ENCODE measurements around the gene SPEM2. TPM values are rescaled to one million over a fixed set of nuclear protein-coding genes. Genes with fewer than 3 reads are reported as not detected.
A peak's percentile ranks its signal among the peaks of the same experiment; 100 is the strongest.

The SPEM2 gene
- total RNA-seq, 8 experiments from 2014 or later: 0.24 to 0.43 (median 0.40) TPM; not detected in 5

DNA sequence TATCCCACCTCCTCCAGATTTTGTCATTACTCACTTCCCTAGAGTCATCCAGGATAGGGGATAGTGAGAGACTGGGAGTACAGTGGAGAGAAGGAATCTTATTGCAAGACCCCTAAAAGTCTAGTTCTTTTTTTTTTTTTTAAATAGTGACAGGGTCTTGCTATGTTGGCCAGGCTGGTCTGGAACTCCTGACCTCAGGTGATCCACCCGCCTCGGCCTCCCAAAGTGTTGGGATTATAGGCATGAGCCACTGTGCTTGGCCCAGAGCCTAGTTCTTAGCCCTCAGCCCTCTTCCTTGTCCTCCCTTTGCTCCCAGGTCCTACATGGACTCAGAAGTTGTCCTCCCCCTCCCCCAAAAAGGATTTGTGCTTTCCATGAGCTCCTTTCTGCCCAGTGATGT is 16.7 kb downstream of the SPEM2 start:
- ATAC-seq (replicated peaks in 6 of 8): no peak
- H3K4me3 ChIP-seq: no peak overlapping the region
- in situ Hi-C loops (cut with MboI; ENCODE audit: low pct_unique_long_range_greater_than_20kb in 2 of 9, low sequenced_read_pairs in 9 of 9, unreplicated experiment in 9 of 9): no loop called here
- no peak overlapping the region for H3K27ac ChIP-seq
- 79 to 93% (median 86%) methylated on average over 2 of the region's 2 CpGs; no CpG with 5 or more reads in 6 of the 10 experiments for WGBS, 10 experiments
- peaks cover 20 to 38% of the 10 kb centered on the region in 2 donors for H3K4me1 ChIP-seq (replicated peaks in 1 of 2)

- WGBS, 10 experiments: 47 to 100% (median 95%) methylated on average over 2 to 7 of the region's 7 CpGs
- no peak overlapping the region for H3K4me3 ChIP-seq
- no peak for ATAC-seq (replicated peaks in 6 of 8)
- H3K27ac ChIP-seq: no peak overlapping the region
- H3K4me1 ChIP-seq (replicated peaks in 1 of 2): peaks cover 14 to 29% of the 10 kb centered on the region in 2 donors
- in situ Hi-C loops (cut with MboI; ENCODE audit: low pct_unique_long_range_greater_than_20kb in 2 of 9, low sequenced_read_pairs in 9 of 9, unreplicated experiment in 9 of 9): no loop called here
Observed at GRCh38 chr17:7443499-7444485, 18.4 kb downstream of the SPEM2 start.

DNA sequence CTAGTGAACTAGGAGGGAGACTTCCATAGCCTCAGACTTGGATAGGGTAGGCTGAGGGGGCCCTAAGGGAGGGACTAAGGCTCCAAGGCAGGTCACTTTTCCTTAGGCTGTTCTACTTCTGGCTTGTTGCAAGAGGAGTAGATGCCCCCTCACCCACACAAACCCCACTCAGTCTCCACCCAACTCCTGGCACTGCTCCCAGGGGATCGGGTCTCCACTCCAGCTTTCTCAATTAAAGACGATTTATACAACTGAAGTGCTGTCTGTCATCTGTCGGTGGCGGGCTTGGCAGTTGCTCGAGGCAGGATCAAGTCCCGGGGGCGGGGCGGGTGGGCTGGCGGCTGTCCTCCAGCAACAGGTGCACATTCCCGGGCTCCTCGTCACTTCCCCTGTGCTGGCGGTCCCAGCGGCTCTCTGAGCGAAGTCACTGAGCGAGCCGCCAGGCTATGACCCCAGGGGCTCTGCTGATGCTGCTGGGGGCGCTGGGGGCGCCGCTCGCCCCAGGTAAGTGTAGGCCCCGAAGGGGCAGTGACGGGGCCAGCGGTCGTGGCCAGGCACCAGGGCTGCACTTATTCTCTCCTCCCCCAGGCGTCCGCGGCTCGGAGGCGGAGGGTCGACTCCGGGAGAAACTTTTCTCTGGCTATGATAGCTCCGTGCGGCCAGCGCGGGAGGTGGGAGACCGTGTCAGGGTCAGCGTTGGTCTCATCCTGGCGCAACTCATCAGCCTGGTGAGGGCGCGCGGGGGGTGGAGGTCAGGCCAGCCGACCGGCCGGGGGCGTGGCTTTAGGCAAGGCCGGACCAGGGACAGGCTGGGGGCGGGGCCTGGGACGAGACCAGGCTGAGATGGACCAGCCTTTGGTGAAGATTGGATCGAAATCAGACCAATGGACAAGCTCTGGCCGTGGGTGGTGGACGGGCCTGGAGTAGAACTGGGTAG is 19.5 kb downstream of the SPEM2 start, which contains the start of gene CHRNB1:
CHRNB1 (plus strand) TSS at position 380 of the 937 bp plus-strand sequence; CDS start at position 447, 67 bp downstream.
- Histone ChIP-seq H3K4me3 (peak within 1 kb of the TSS in 3 of 5 donors; percentile 5 to 24 (median 8)), H3K27ac (peak within 1 kb of the TSS in 1 of 2 donors; percentile 28), H3K4me1 (replicated peaks in 1 of 2) (peaks cover 11 to 25% of the 10 kb centered on the region in 2 donors)
- in situ Hi-C loops (cut with MboI; ENCODE audit: low pct_unique_long_range_greater_than_20kb in 2 of 9, low sequenced_read_pairs in 9 of 9, unreplicated experiment in 9 of 9): no loop called here
- WGBS, 10 experiments: 20 to 40% methylated on average over 1 to 2 of the region's 51 CpGs; no CpG with 5 or more reads in 8 of the 10 experiments
- peak in 6 of 8 experiments; percentile 1 to 84 (median 38) for ATAC-seq (replicated peaks in 6 of 8)

GRCh38 chr17:7445619-7445968 is 20.2 kb downstream of the SPEM2 start:
- in situ Hi-C loops (cut with MboI; ENCODE audit: low pct_unique_long_range_greater_than_20kb in 2 of 9, low sequenced_read_pairs in 9 of 9, unreplicated experiment in 9 of 9): no loop called here
- peak overlapping the region in 1 of 2 donors; percentile 28 for H3K27ac ChIP-seq
- ATAC-seq (replicated peaks in 6 of 8): peak in 5 of 8 experiments; percentile 0 to 74 (median 39)

GRCh38 chr17:7448461-7448860 is 23.0 kb downstream of the SPEM2 start:
- H3K4me1 ChIP-seq (replicated peaks in 1 of 2): peaks cover 3 to 14% of the 10 kb centered on the region in 2 donors
- H3K27ac ChIP-seq: no peak overlapping the region
- H3K4me3 ChIP-seq: no peak overlapping the region
- 67 to 100% (median 98%) methylated on average over 1 to 4 of the region's 7 CpGs; no CpG with 5 or more reads in 6 of the 10 experiments for WGBS, 10 experiments
- in situ Hi-C loops (cut with MboI; ENCODE audit: low pct_unique_long_range_greater_than_20kb in 2 of 9, low sequenced_read_pairs in 9 of 9, unreplicated experiment in 9 of 9): no loop called here
- ATAC-seq (replicated peaks in 6 of 8): no peak

More at GRCh38 chr17:7445619-7445968, 20.2 kb downstream of the SPEM2 start:
- 18% methylated on average over 3 of the region's 16 CpGs; no CpG with 5 or more reads in 9 of the 10 experiments for WGBS, 10 experiments
- peaks cover 11 to 25% of the 10 kb centered on the region in 2 donors for H3K4me1 ChIP-seq (replicated peaks in 1 of 2)
- H3K4me3 ChIP-seq: peak overlapping the region in 1 of 5 donors; percentile 24

DNA sequence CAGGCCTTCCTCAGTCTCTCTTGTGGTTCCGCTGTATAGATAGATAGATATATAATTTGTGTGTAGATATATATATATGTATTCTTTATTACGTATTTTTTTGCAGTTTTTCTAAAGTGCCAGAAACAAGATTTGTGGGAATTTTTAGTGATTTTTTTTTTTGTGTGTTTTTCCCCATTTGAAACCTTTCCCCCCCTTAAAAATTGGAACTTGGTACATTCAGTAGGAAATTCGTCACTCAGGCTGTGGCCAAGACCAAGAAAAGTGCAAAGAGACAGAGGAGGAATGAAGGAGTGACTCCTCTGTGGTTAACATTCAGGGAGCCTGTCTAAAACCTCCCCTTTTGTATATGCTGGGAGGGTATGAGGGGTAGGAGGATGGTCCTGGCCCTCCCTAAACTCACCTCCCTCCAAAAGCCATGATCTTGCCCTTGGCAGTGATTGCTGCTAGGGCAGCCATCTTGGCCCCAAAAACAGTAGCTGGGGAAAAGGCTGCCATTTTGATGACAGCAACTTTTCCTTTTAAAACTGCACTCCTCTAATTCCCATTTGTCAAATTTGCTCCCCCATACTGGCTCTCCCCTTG is 34.6 kb downstream of the SPEM2 start:
- 43 to 100% (median 90%) methylated on average over 1 to 3 of the region's 3 CpGs; no CpG with 5 or more reads in 1 of the 10 experiments for WGBS, 10 experiments
- peaks cover 0 to 5% of the 10 kb centered on the region in 2 donors for H3K4me1 ChIP-seq (replicated peaks in 1 of 2)
- no peak overlapping the region for H3K27ac ChIP-seq
- no peak for ATAC-seq (replicated peaks in 6 of 8)
- in situ Hi-C loops (cut with MboI; ENCODE audit: low pct_unique_long_range_greater_than_20kb in 2 of 9, low sequenced_read_pairs in 9 of 9, unreplicated experiment in 9 of 9): no loop called here
- H3K4me3 ChIP-seq: no peak overlapping the region

DNA sequence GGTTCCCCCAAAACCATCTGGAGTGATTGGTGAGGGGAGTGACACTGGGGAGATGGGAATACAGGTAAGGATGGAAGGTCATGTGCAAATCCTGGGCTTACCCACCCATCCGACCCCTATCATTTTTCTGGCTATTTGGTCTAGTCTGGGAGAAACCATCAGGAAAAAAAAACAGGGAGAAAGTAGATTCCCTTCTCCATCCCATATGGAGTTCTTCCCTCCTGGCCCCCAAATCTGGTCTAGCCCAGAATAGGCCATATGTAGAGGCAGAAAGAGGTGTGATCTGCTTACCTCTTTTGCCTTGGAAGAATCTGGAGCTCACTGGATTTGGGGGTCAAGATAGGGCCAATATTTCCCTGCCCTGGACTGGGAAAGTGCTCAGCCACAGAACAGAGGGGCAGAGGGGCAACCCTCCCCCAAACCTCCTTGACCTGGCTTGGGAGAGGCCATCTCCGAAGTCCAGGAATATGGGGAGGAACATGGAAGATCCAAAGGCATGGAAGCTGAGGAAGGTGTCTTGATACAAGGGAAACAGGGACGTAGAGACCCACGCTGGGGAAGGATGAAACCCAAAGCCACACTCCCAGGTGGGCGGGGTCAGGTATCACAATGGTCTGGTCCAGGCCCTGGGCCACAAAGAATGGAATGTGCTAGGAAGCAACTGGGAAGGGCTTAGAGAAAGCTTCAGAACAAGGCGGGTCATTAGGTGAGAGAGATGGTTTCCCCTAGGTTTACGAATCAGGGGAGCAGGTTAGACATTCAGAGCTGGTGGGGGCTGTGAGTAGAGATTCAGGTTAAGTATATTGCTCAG is 35.6 kb downstream of the SPEM2 start:
- no peak for ATAC-seq (replicated peaks in 6 of 8)
- H3K4me1 ChIP-seq (replicated peaks in 1 of 2): peaks cover 0 to 3% of the 10 kb centered on the region in 2 donors
- H3K4me3 ChIP-seq: no peak overlapping the region
- in situ Hi-C loops (cut with MboI; ENCODE audit: low pct_unique_long_range_greater_than_20kb in 2 of 9, low sequenced_read_pairs in 9 of 9, unreplicated experiment in 9 of 9): no loop called here
- WGBS, 10 experiments: 80 to 100% (median 94%) methylated on average over 1 to 6 of the region's 7 CpGs; no CpG with 5 or more reads in 1 of the 10 experiments
- no peak overlapping the region for H3K27ac ChIP-seq

DNA sequence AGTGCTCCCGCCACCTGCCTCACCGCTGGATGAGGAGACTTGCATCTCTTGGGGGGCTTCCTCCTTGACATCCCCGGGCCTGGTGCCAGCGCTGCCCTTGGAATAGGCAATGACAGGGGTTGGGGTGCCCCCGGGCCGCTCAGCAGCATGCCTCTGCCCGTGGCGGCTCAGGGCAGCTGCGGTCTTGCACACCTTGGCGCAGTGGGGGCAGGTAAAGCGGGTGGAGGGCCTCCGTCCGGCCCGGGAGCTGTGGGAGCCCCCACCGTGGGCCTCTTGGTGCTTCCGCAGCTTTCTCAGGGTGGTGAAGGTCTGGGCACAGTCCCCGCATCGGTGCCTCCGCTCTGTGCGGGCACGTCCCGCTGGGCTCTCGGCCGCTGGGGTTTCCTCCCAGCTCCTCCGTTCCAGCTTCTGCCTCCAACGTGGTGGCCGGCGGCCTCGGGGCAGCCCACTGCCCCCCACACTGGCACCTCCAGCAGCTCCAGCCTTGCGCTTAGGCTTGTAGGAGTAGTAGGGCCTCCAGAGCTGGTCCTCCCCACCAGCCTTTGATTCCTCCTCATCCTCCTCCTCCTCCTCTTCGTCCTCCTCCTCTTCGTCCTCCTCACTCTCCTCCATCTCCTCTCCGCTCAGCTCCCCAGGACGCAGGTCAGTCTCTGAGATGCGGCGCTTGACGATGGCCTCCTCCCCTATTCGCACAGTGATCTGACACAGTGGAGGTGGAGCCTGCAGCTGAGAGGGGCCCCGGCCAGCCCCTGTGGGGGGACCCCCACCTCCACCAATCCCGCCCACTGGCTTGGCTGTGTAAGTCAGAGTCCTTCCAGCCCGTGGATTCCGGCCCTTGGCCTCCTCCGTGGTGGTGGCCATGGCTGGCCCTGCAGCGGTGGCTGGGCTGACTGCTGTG is 37.3 kb downstream of the SPEM2 start:
- Histone ChIP-seq H3K4me1 (replicated peaks in 1 of 2) (peaks cover 5 to 8% of the 10 kb centered on the region in 2 donors), H3K27ac (no peak overlapping the region), H3K4me3 (no peak overlapping the region)
- in situ Hi-C loops (cut with MboI; ENCODE audit: low pct_unique_long_range_greater_than_20kb in 2 of 9, low sequenced_read_pairs in 9 of 9, unreplicated experiment in 9 of 9): no loop called here
- ATAC-seq (replicated peaks in 6 of 8): peak in 5 of 8 experiments; percentile 49 to 62 (median 57)
- 40 to 100% (median 95%) methylated on average over 1 to 6 of the region's 44 CpGs; no CpG with 5 or more reads in 5 of the 10 experiments for WGBS, 10 experiments

- 92 to 100% (median 97%) methylated on average over 2 to 3 of the region's 14 CpGs; no CpG with 5 or more reads in 6 of the 10 experiments for WGBS, 10 experiments
- Histone ChIP-seq H3K27ac (no peak overlapping the region), H3K4me1 (replicated peaks in 1 of 2) (peaks cover 7 to 11% of the 10 kb centered on the region in 2 donors), H3K4me3 (no peak overlapping the region)
- ATAC-seq (replicated peaks in 6 of 8): peak in 4 of 8 experiments; percentile 17 to 36 (median 30)
- in situ Hi-C loops (cut with MboI; ENCODE audit: low pct_unique_long_range_greater_than_20kb in 2 of 9, low sequenced_read_pairs in 9 of 9, unreplicated experiment in 9 of 9): no loop called here
Observed at GRCh38 chr17:7463372-7463846, 38.0 kb downstream of the SPEM2 start.

- Histone ChIP-seq H3K27ac (no peak overlapping the region), H3K4me3 (no peak overlapping the region), H3K4me1 (replicated peaks in 1 of 2) (peaks cover 7 to 11% of the 10 kb centered on the region in 2 donors)
- 76 to 100% (median 94%) methylated on average over 2 to 8 of the region's 9 CpGs; no CpG with 5 or more reads in 5 of the 10 experiments for WGBS, 10 experiments
- peak in 1 of 8 experiments; percentile 3 for ATAC-seq (replicated peaks in 6 of 8)
- in situ Hi-C loops (cut with MboI; ENCODE audit: low pct_unique_long_range_greater_than_20kb in 2 of 9, low sequenced_read_pairs in 9 of 9, unreplicated experiment in 9 of 9): no loop called here
Observed at GRCh38 chr17:7464081-7464480, 38.7 kb downstream of the SPEM2 start.

Measured in motor neuron (in vitro differentiated cells).